Hepatocyte (in vitro differentiated cells): ENCODE measurements around the gene XRN1. TPM values are rescaled to one million over a fixed set of nuclear protein-coding genes. Genes with fewer than 3 reads are reported as not detected.

Experiments used
- DNase-seq: peaks from one replicate; pipeline ENCODE4 v3.0.0-alpha.2; 2016; ENCODE audit warnings: low spot score
- H2AFZ ChIP-seq: fragments of 200-600 bp; sonication (generic); 2 replicates; pipeline ENCODE4 v1.6.0; 2016; ENCODE audit warnings: antibody characterized with exemption, mild to moderate bottlenecking
- H3K27ac ChIP-seq: fragments of 200-600 bp; sonication (generic); 2 replicates; pipeline ENCODE4 v1.5.1; 2016; ENCODE audit warnings: mild to moderate bottlenecking
- H3K27me3 ChIP-seq: fragments of 200-600 bp; sonication (generic); 2 replicates; pipeline ENCODE4 v1.6.1; 2016
- H3K36me3 ChIP-seq: fragments of 200-600 bp; sonication (generic); replicated peaks from 2 replicates; pipeline ENCODE4 v1.5.1; 2016; ENCODE audit warnings: low read depth; ENCODE audit not compliant: insufficient read depth
- H3K4me1 ChIP-seq: fragments of 200-600 bp; sonication (generic); 2 replicates; pipeline ENCODE4 v1.5.1; 2016; ENCODE audit warnings: mild to moderate bottlenecking, moderate library complexity; ENCODE audit not compliant: insufficient read depth
- H3K4me2 ChIP-seq: fragments of 200-600 bp; sonication (generic); 2 replicates; pipeline ENCODE4 v1.6.0; 2016
- H3K4me3 ChIP-seq: fragments of 200-600 bp; sonication (generic); 2 replicates; pipeline ENCODE4 v1.5.1; 2016; ENCODE audit warnings: mild to moderate bottlenecking
- H3K79me2 ChIP-seq: fragments of 200-600 bp; sonication (generic); 2 replicates; pipeline ENCODE4 v1.6.0; 2017; ENCODE audit warnings: mild to moderate bottlenecking
- H3K9me2 ChIP-seq: fragments of 200-600 bp; sonication (generic); replicated peaks from 2 replicates; pipeline ENCODE4 v1.6.0; 2017; ENCODE audit warnings: mild to moderate bottlenecking; ENCODE audit not compliant: insufficient read depth
- H3K9me3 ChIP-seq: fragments of 200-600 bp; sonication (generic); 2 replicates; pipeline ENCODE4 v1.5.1; 2016; ENCODE audit warnings: low read depth, mild to moderate bottlenecking
- H4K20me1 ChIP-seq: fragments of 200-600 bp; sonication (generic); 2 replicates; pipeline ENCODE4 v1.6.0; 2016; ENCODE audit warnings: mild to moderate bottlenecking; ENCODE audit not compliant: insufficient read depth, poor library complexity, severe bottlenecking
- EZH2 ChIP-seq: fragments of 200-600 bp; sonication (generic); IDR thresholded peaks from 2 replicates; pipeline ENCODE4 v1.6.1; 2016; ENCODE audit warnings: antibody characterized with exemption, mild to moderate bottlenecking, borderline replicate concordance
- EZH2phosphoT487 ChIP-seq: fragments of 200-600 bp; sonication (generic); IDR thresholded peaks from one replicate; pipeline ENCODE4 v1.6.1; 2018; ENCODE audit warnings: antibody characterized with exemption, mild to moderate bottlenecking, low read depth, moderate library complexity; ENCODE audit not compliant: unreplicated experiment, severe bottlenecking
- WGBS: methylation state at CpG from one replicate; pipeline ENCODE4 v1.1.6; 2016; ENCODE audit warnings: low lambda C conversion rate; ENCODE audit errors: missing lambda C conversion rate; 5-methylcytosine and 5-hydroxymethylcytosine counted together
- polyA plus RNA-seq: library from polyadenylated mRNA; unstranded; fragments of >200 nt; fragmentation: Nextera tagmentation; extraction: Ambion mirVana; gene quantifications from 2 replicates; pipeline ENCODE4 v1.2.1, GENCODE V29; 2016
- total RNA-seq: library from RNA; depleted of rRNA; stranded (reverse); fragments of >200 nt; gene quantifications from 2 replicates; pipeline ENCODE4 v1.2.3, GENCODE V29; 2014
- TF ChIP-seq, protein P1 (sequence below): fragments of 200-600 bp; sonication (generic); IDR thresholded peaks from 2 replicates; pipeline ENCODE4 v1.5.1; 2016; ENCODE audit warnings: antibody characterized with exemption, mild to moderate bottlenecking; ENCODE audit not compliant: poor library complexity

XRN1 gene
- total and polyA plus RNA-seq, 2 experiments from 2014 or later = 6.0 to 39.5 TPM

DNA sequence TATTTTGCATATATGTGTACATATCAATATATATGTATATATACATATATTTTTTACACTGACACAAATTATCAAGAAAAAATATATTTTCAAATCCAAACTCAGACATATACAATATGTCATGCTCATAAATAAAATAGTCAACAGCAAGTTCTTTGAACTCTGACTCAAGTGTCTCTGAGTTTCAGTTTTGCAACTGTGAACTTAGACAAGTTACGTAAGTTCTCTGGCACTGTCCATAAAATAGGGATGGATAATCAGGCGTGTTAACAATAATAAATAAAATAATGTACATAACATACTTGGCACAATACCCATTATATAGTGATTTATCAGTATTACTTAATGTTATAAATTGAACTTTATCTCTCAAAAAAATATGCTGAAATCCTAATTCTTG, 12.1 kb upstream of the XRN1 start:
- H3K27ac ChIP-seq = no peak overlapping the region

DNA sequence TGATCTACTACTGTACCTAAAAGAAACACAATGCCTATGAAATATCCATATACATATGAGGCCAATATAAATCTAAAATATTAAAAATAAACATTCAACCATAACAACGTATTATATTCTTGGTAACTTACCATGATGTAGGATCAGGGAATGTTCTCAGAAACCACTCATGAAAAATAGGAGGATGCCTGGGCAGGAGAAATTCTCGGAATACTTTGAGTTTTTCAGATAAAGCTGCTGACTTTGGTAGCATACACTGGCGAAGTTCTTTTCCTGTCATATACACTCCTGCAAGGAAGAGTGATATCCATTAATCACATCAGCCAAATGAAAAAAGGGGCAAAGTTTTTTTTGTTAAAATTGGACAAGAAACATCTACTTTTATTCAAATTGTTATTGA, 11.3 kb upstream of the XRN1 start:
- H3K27me3 ChIP-seq = no peaks in the 10 kb centered on the region
- H3K4me1 ChIP-seq = no peaks in the 10 kb centered on the region
- H3K36me3 ChIP-seq = no peaks in the 10 kb centered on the region
- H3K9me3 ChIP-seq = no peaks in the 10 kb centered on the region
- no peak for TF ChIP-seq EZH2
- no peak for TF ChIP-seq EZH2phosphoT487
- TF ChIP-seq, protein P1, sequence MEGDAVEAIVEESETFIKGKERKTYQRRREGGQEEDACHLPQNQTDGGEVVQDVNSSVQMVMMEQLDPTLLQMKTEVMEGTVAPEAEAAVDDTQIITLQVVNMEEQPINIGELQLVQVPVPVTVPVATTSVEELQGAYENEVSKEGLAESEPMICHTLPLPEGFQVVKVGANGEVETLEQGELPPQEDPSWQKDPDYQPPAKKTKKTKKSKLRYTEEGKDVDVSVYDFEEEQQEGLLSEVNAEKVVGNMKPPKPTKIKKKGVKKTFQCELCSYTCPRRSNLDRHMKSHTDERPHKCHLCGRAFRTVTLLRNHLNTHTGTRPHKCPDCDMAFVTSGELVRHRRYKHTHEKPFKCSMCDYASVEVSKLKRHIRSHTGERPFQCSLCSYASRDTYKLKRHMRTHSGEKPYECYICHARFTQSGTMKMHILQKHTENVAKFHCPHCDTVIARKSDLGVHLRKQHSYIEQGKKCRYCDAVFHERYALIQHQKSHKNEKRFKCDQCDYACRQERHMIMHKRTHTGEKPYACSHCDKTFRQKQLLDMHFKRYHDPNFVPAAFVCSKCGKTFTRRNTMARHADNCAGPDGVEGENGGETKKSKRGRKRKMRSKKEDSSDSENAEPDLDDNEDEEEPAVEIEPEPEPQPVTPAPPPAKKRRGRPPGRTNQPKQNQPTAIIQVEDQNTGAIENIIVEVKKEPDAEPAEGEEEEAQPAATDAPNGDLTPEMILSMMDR = no peak
- no peak overlapping the region for H3K27ac ChIP-seq
- H3K4me3 ChIP-seq = no peak overlapping the region
- no peak overlapping the region for H2AFZ ChIP-seq
- DNase-seq = no peak
- H3K4me2 ChIP-seq = no peak overlapping the region
- no peaks in the 10 kb centered on the region for H3K9me2 ChIP-seq
- 72% methylated on average over 3 of the region's 3 CpGs for WGBS
- no peaks in the 10 kb centered on the region for H3K79me2 ChIP-seq
- no peaks in the 10 kb centered on the region for H4K20me1 ChIP-seq

More for the DNA sequence above, 12.1 kb upstream of the XRN1 start:
- Histone ChIP-seq H3K4me3 (no peak overlapping the region), H2AFZ (no peak overlapping the region), H3K9me2 (no peaks in the 10 kb centered on the region), H4K20me1 (no peaks in the 10 kb centered on the region), H3K79me2 (no peaks in the 10 kb centered on the region), H3K4me2 (no peak overlapping the region), H3K36me3 (no peaks in the 10 kb centered on the region), H3K4me1 (no peaks in the 10 kb centered on the region), H3K27me3 (no peaks in the 10 kb centered on the region), H3K9me3 (no peaks in the 10 kb centered on the region)
- TF ChIP-seq, protein P1 = no peak
- TF ChIP-seq EZH2phosphoT487 (no peak), EZH2 (no peak)
- WGBS = 83% methylated on average over 2 of the region's 2 CpGs
- no peak for DNase-seq

DNA sequence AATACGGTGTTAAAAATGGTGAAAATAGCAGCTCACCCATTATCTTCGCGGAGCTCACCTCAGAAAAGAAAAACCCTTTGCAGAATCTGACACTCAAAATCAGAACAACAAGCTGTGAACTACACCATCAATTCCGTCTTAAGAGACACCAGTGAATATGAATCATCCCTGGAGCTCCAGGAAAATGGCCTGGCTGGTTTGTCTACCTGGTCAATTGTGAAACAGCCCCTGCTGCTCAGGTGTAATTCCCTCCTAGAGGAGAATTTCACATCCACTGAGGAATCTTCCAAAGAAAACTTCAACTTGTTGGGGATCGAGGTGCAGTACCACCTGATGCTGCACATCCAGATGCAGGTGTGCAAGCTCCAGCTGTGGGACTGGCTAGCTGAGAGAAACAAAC, 3.0 kb upstream of the XRN1 start:
- no peak for TF ChIP-seq EZH2phosphoT487
- TF ChIP-seq, protein P1 = no peak
- no peak for TF ChIP-seq EZH2
- WGBS = 94% methylated on average over 5 of the region's 5 CpGs
- Histone ChIP-seq H3K27me3 (no peaks in the 10 kb centered on the region), H3K79me2 (peaks cover 17% of the 10 kb centered on the region), H3K36me3 (no peaks in the 10 kb centered on the region), H4K20me1 (no peaks in the 10 kb centered on the region), H3K4me3 (no peak overlapping the region), H3K27ac (no peak overlapping the region), H3K4me2 (no peak overlapping the region), H3K9me3 (no peaks in the 10 kb centered on the region), H2AFZ (no peak overlapping the region), H3K9me2 (no peaks in the 10 kb centered on the region), H3K4me1 (peaks cover 11% of the 10 kb centered on the region)
- DNase-seq = no peak

DNA sequence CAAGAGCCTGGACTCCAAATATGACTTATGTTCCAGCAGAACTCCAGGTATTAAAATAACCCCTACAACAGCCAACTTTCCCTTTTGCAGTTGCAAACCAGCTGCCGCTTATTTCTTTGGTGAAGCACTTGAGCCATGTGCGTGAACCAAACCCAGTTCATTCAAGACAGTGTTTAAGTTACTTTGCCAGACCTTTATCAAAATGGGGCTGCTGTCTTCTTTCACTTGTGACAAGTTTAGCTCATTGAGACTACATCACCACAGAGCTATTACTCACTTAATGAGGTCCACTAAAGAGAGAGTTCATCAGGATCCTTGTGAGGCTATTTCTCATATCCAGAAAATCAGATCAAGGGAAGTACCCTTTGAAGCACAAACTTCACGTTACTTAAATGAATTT, 2.4 kb upstream of the XRN1 start:
- Histone ChIP-seq H3K9me3 (no peaks in the 10 kb centered on the region), H3K4me2 (no peak overlapping the region), H3K27ac (no peak overlapping the region), H2AFZ (no peak overlapping the region), H3K9me2 (no peaks in the 10 kb centered on the region), H3K4me3 (no peak overlapping the region), H4K20me1 (peaks cover 3% of the 10 kb centered on the region), H3K79me2 (peaks cover 24% of the 10 kb centered on the region), H3K27me3 (no peaks in the 10 kb centered on the region), H3K4me1 (peaks cover 11% of the 10 kb centered on the region), H3K36me3 (no peaks in the 10 kb centered on the region)
- TF ChIP-seq, protein P1 = no peak
- TF ChIP-seq EZH2phosphoT487 (no peak), EZH2 (no peak)
- 80% methylated on average over 3 of the region's 3 CpGs for WGBS
- DNase-seq = no peak
